NCI-H1417 (cell line): ENCODE measurements around the gene SCG3.

Source experiments
- DNase-seq, 3 experiments: peaks; one replicate each; lab custom pipeline; 2025; lab: John Stamatoyannopoulos, UW

The SCG3 gene

DNA sequence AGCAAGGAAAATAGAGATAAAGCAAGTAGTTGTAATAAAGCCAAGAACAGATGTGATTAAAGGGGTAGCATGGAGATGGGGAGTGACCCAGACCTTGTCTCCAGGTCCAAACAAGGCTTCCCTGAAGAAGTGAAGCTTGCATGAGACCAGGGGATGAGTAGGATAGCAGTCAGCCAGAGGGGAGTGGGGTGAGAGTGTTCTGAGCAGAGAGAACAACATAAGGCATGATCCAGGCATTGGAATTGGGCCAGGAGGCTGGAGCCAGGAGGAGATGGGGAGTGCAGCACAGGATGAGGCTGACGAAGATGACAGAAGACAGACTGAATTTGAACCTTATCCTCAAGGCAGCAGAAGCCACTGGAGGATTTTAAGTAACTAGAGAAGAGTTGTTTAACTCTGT lies 77.3 kb downstream of the SCG3 start:
- no peak for DNase-seq

DNA sequence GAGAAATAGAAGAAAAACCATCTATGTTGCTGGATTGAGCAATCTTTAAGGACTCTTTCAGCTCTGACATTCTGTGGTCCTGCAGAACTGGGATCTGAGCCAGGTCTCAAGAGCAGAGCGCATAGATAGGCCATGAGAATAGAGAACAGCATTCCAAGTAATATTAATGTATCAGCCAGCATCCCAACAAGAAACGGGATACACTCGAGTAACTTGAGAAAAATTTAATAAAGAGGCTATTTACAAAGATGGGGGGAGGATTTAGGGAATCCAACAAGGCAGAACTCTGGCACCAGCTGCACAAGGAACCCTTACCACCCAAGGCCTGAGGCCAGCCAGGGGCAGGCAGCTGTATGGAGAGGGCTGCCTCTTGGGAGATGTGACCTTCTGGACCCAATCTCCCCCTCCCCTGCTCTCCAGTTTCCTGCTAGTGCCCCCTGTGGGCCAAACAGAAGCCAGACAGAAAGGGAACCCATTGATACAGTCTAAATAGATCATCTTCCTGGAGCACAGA lies 78.3 kb downstream of the SCG3 start:
- DNase-seq = peak in 1 of 3 experiments; percentile 5

DNA sequence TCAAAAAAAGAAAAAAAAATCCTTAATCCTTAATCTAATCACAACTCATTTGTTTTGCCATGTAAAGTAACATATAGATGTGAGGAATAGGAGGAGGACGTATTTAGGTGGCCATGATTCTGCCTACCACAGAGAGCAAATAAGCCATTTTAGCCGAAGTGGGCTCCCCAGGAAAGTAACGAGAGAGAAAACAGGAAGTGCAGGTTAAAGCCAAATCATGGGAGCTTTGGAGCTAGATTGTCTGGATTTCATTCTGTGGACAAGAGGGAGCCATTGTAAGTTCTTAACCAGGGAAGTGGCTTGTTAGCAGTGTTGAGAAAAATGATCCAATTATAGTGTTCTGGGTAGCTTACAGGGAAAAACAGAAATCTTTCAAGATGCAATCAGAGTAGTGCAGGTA lies 79.5 kb downstream of the SCG3 start:
- DNase-seq = peak in 1 of 3 experiments; percentile 22

DNA sequence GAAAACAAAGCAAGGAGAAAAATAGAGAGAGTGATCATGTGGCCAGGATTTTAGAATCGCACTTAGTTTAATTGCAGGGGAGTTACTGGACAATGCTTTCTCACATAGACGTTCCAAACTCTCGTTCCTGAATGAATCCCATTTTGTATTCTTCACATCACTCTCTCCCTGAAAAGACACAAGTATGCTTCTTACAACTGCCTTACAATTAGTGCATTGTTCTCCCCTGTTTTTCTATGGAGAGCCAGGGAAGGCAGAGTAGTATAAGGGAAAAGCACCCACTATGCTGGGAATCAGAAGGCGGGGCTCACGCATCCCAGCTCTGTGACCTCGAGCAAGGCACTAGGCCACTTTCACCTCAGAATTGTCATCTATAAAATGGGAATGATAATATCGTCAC lies 84.4 kb downstream of the SCG3 start:
- no peak for DNase-seq

DNA sequence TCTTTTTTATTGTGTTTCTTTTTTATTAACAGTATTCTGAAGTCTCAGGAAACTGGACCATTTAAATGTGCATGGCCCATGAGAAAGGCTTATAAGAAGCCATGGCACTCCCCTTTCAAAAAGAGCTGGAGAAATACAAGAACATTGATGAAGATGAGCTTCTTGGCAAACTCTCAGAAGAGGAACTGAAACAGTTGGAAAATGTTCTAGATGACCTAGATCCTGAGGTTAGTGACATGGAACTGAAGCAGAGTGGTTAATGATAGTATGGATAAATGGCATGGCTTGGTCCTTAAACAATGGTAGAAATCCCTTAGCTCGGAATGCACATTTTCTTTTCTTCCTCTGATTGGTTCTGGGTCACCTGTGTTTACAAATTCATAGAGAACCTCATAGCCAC lies 85.0 kb downstream of the SCG3 start:
- no peak for DNase-seq

DNA sequence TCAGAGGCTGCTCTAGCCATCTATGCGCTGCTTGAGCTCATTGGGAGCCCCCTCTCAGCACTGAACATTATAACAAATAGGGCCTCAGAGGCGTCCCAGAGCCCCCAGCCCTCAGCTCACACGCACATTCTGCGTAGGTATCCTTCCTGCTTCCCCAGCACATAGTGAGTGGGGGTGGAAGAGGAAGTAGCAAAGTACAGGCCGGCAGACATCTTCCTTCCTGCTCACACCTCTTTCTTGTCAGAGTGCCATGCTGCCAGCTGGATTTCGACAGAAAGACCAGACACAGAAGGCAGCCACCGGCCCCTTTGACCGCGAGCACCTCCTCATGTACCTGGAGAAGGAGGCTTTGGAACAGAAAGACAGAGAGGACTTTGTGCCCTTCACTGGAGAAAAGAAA lies 86.7 kb downstream of the SCG3 start:
- no peak for DNase-seq
